Tibial nerve (tissue), 3 donors: ENCODE measurements around the gene PRKRIP1.

ENCODE experiments used
- EP300 ChIP-seq, 2 donors: sonication (generic); formaldehyde crosslinking; IDR thresholded peaks; one replicate each; pipeline ENCODE4 v1.6.1; 2017; ENCODE audit warnings: antibody characterized with exemption in 2 of 2, mild to moderate bottlenecking in 1 of 2
- POLR2A ChIP-seq, 2 donors: fragments of 450-650 bp; IDR thresholded peaks; one replicate each; pipeline ENCODE4 v1.6.1; 2017; ENCODE audit warnings: antibody characterized with exemption in 2 of 2, mild to moderate bottlenecking in 2 of 2, moderate library complexity in 2 of 2

GRCh38 chr7:102446387-102447156 is 50.4 kb downstream of the PRKRIP1 start:
- TF ChIP-seq EP300 (IDR thresholded peaks at IDR 0.05) (no peak), POLR2A (IDR thresholded peaks at IDR 0.05) (no peak)
